OCI-LY1 (cell line): ENCODE data around the gene MRPS6.

ENCODE experiments used
- H2AFZ ChIP-seq: fragments of 200-600 bp; sonication (generic), shearing (Covaris generic); 2 replicates; pipeline ENCODE4 v1.6.0; 2014; ENCODE audit warnings: antibody characterized with exemption, mild to moderate bottlenecking, low read length
- H3F3A ChIP-seq: fragments of 200-600 bp; sonication (generic), shearing (Covaris generic); 2 replicates; pipeline ENCODE4 v1.6.0; 2014; ENCODE audit warnings: mild to moderate bottlenecking, antibody characterized with exemption, low read length, moderate library complexity; ENCODE audit not compliant: insufficient read depth
- H3K27ac ChIP-seq: fragments of 200-600 bp; sonication (generic); 2 replicates; pipeline ENCODE4 v1.5.1; 2014; ENCODE audit warnings: low read length, mixed run types, mild to moderate bottlenecking, low read depth; ENCODE audit not compliant: poor library complexity, severe bottlenecking
- H3K27me3 ChIP-seq: fragments of 200-600 bp; sonication (generic); 2 replicates; pipeline ENCODE4 v1.6.0; 2014; ENCODE audit warnings: antibody characterized with exemption, mild to moderate bottlenecking, low read length, moderate library complexity; ENCODE audit not compliant: insufficient read depth
- H3K36me3 ChIP-seq: fragments of 200-600 bp; sonication (generic); 2 replicates; pipeline ENCODE4 v1.6.1; 2014; ENCODE audit warnings: mild to moderate bottlenecking, antibody characterized with exemption, low read length, moderate library complexity, mixed read lengths; ENCODE audit not compliant: insufficient read depth
- H3K4me1 ChIP-seq: fragments of 200-600 bp; sonication (generic); 2 replicates; pipeline ENCODE4 v1.5.1; 2014; ENCODE audit warnings: mild to moderate bottlenecking, low read length, moderate library complexity; ENCODE audit not compliant: insufficient read depth, severe bottlenecking
- H3K4me2 ChIP-seq: fragments of 200-600 bp; sonication (generic), shearing (Covaris generic); 2 replicates; pipeline ENCODE4 v1.6.1; 2014; ENCODE audit warnings: low read length
- H3K4me3 ChIP-seq: fragments of 200-600 bp; sonication (generic); 2 replicates; pipeline ENCODE4 v1.5.1; 2014; ENCODE audit warnings: low read length, low read depth, mild to moderate bottlenecking, mixed read lengths; ENCODE audit not compliant: poor library complexity, severe bottlenecking
- H3K79me2 ChIP-seq: fragments of 200-600 bp; shearing (Covaris generic); 2 replicates; pipeline ENCODE4 v1.6.1; 2016; ENCODE audit warnings: mixed run types, low read length, mixed read lengths; ENCODE audit not compliant: insufficient read depth
- H3K9ac ChIP-seq: fragments of 200-600 bp; sonication (generic), shearing (Covaris generic); 2 replicates; pipeline ENCODE4 v1.6.1; 2014; ENCODE audit warnings: mild to moderate bottlenecking, low read length, mixed read lengths
- H3K9me2 ChIP-seq: fragments of 200-600 bp; sonication (generic), shearing (Covaris generic); 2 replicates; pipeline ENCODE4 v1.6.1; 2014; ENCODE audit warnings: low read depth, mild to moderate bottlenecking, low read length, mixed read lengths
- H3K9me3 ChIP-seq: fragments of 200-600 bp; shearing (Covaris generic); 2 replicates; pipeline ENCODE4 v1.6.1; 2014; ENCODE audit warnings: low read length, mixed read lengths
- H4K20me1 ChIP-seq: fragments of 200-600 bp; sonication (generic), shearing (Covaris generic); 2 replicates; pipeline ENCODE4 v1.6.0; 2016; ENCODE audit warnings: mild to moderate bottlenecking, low read length; ENCODE audit not compliant: insufficient read depth
- EZH2 ChIP-seq: fragments of 200-600 bp; sonication (generic), shearing (Covaris generic); IDR thresholded peaks from 2 replicates; pipeline ENCODE4 v1.8.0; 2017; ENCODE audit warnings: borderline replicate concordance, mixed run types, mild to moderate bottlenecking, antibody characterized with exemption, low read length, moderate library complexity, mixed read lengths
- TF ChIP-seq, protein P1 (sequence below): fragments of 200-600 bp; sonication (generic), shearing (Covaris generic); IDR thresholded peaks from 2 replicates; pipeline ENCODE4 v1.5.1; 2017; ENCODE audit warnings: mild to moderate bottlenecking, antibody characterized with exemption, low read length, moderate library complexity, mixed read lengths

Gene MRPS6

DNA sequence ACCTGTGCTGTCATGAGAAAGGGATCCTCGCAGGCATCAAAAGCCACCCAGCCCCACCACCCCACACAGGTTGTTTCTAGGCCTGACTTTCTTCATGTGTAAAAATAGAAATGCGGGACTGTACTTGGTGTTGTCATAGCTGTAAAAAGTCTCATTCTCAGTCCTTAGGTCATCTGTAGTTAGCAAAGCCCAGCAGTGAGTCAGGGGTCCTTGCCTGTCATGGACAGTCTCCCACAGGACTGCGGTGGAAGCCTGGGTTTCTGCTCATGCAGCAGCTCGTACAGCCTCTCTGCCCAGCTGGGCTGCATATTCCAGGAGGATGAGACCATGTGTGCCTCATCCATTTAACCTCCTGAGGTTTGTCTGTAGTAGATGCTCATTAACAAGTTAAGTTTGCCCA is 58.2 kb downstream of the MRPS6 start:
- Histone ChIP-seq H3K79me2 (peaks cover 36% of the 10 kb centered on the region), H3F3A (no peaks in the 10 kb centered on the region), H3K4me2 (no peak overlapping the region), H3K4me3 (no peak overlapping the region), H3K27me3 (no peaks in the 10 kb centered on the region), H3K9me2 (no peaks in the 10 kb centered on the region), H4K20me1 (no peaks in the 10 kb centered on the region), H3K27ac (no peak overlapping the region), H3K9me3 (no peaks in the 10 kb centered on the region), H3K9ac (no peak overlapping the region), H3K36me3 (peaks cover 82% of the 10 kb centered on the region), H2AFZ (no peak overlapping the region), H3K4me1 (peaks cover 32% of the 10 kb centered on the region)
- TF ChIP-seq EZH2 = no peak
- TF ChIP-seq, protein P1, sequence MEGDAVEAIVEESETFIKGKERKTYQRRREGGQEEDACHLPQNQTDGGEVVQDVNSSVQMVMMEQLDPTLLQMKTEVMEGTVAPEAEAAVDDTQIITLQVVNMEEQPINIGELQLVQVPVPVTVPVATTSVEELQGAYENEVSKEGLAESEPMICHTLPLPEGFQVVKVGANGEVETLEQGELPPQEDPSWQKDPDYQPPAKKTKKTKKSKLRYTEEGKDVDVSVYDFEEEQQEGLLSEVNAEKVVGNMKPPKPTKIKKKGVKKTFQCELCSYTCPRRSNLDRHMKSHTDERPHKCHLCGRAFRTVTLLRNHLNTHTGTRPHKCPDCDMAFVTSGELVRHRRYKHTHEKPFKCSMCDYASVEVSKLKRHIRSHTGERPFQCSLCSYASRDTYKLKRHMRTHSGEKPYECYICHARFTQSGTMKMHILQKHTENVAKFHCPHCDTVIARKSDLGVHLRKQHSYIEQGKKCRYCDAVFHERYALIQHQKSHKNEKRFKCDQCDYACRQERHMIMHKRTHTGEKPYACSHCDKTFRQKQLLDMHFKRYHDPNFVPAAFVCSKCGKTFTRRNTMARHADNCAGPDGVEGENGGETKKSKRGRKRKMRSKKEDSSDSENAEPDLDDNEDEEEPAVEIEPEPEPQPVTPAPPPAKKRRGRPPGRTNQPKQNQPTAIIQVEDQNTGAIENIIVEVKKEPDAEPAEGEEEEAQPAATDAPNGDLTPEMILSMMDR = no peak

GRCh38 chr21:34132202-34132601 is 58.8 kb downstream of the MRPS6 start:
- Histone ChIP-seq H3K36me3 (peaks cover 82% of the 10 kb centered on the region), H3K4me3 (no peak overlapping the region), H3K27me3 (no peaks in the 10 kb centered on the region), H2AFZ (no peak overlapping the region), H3K9me2 (no peaks in the 10 kb centered on the region), H4K20me1 (no peaks in the 10 kb centered on the region), H3F3A (no peaks in the 10 kb centered on the region), H3K4me2 (no peak overlapping the region), H3K4me1 (peaks cover 32% of the 10 kb centered on the region), H3K27ac (no peak overlapping the region), H3K79me2 (peaks cover 43% of the 10 kb centered on the region), H3K9me3 (peaks cover under 1% of the 10 kb centered on the region), H3K9ac (no peak overlapping the region)
- TF ChIP-seq, protein P1 = no peak
- TF ChIP-seq EZH2 = no peak

DNA sequence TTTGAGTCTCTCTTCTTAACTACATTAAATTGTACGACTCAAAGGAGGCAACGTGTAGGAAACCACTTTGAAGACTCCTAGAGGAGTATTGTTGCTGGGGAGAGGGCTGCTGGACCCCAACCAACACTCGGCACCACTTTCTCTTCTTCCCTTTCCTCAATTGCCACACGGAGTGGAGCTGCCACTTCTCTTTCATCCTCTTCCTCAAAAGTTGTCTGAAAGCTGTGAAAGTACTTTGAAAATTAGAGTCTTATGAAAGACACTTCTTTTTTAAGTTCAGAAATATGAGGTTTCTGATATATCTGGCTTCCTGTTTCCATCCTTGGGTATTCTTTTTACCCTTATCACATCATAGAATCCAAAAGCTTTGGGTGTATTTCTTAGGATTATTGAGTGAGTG is 59.5 kb downstream of the MRPS6 start:
- Histone ChIP-seq H3K4me3 (no peak overlapping the region), H3K9me3 (peaks cover 6% of the 10 kb centered on the region), H3K27me3 (no peaks in the 10 kb centered on the region), H3K27ac (no peak overlapping the region), H3K36me3 (peaks cover 82% of the 10 kb centered on the region), H3K4me1 (peaks cover 32% of the 10 kb centered on the region), H4K20me1 (no peaks in the 10 kb centered on the region), H3K79me2 (peaks cover 50% of the 10 kb centered on the region), H3K9ac (no peak overlapping the region), H3K4me2 (no peak overlapping the region), H2AFZ (no peak overlapping the region), H3K9me2 (no peaks in the 10 kb centered on the region), H3F3A (no peaks in the 10 kb centered on the region)
- TF ChIP-seq EZH2 = no peak
- TF ChIP-seq, protein P1 = no peak
